Keratinocyte (primary cell): ENCODE results near the gene NOS3.

Experiments used
- EZH2 ChIP-seq: IDR thresholded peaks from one replicate; pipeline ENCODE4 v1.6.1; 2012; ENCODE audit warnings: inconsistent platforms, mild to moderate bottlenecking, low read length, moderate library complexity
- TF ChIP-seq, protein P1 (sequence below), 3 experiments: IDR thresholded peaks in 1 of 3; conservative IDR thresholded peaks in 1 of 3; optimal IDR thresholded peaks in 1 of 3; 2 replicates in 2 of 3; 3 replicates in 1 of 3; pipeline versions ENCODE3 to v1.5.1; 2011; ENCODE audit warnings: low read length in 3 of 3, mild to moderate bottlenecking in 3 of 3, moderate library complexity in 2 of 3, control low read depth in 1 of 3, inconsistent platforms in 1 of 3; ENCODE audit not compliant: insufficient read depth in 2 of 3; ENCODE audit errors: extremely low read depth in 1 of 3

DNA sequence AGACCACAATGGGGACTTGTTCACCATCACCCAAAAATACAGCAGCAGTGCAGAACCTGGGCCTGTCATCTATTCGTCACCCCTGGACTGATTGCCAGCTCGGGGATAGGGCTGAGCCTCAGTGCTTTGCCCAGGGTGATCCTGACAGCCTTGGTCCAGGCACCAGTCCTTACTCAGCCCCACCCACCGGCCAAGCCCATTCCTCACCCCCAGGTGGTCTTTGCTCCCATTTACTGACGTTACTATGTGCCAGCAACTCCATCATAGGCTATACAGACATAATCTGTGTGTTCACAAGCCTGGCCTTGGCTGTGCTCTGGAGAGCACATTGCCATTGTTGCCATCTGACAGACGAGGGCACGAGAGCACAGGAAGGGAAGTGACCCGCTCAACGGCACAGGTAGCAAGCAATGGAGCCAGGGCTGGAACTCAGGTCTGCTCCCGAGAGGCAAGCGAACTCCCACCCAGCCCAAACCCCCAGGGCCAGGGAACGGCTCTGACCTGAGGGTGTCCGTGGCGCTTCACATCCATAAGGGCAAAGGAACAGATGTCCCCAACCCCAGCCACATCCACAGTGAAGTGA, 26.6 kb downstream of the NOS3 start:
- TF ChIP-seq, protein P1, sequence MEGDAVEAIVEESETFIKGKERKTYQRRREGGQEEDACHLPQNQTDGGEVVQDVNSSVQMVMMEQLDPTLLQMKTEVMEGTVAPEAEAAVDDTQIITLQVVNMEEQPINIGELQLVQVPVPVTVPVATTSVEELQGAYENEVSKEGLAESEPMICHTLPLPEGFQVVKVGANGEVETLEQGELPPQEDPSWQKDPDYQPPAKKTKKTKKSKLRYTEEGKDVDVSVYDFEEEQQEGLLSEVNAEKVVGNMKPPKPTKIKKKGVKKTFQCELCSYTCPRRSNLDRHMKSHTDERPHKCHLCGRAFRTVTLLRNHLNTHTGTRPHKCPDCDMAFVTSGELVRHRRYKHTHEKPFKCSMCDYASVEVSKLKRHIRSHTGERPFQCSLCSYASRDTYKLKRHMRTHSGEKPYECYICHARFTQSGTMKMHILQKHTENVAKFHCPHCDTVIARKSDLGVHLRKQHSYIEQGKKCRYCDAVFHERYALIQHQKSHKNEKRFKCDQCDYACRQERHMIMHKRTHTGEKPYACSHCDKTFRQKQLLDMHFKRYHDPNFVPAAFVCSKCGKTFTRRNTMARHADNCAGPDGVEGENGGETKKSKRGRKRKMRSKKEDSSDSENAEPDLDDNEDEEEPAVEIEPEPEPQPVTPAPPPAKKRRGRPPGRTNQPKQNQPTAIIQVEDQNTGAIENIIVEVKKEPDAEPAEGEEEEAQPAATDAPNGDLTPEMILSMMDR (optimal IDR thresholded peaks at IDR 0.05 in 1 of 3, IDR thresholded peaks at IDR 0.05 in 1 of 3, conservative IDR thresholded peaks at IDR 0.05 in 1 of 3; ENCODE audit: extremely low read depth in 1 of 3, insufficient read depth in 2 of 3, low read length in 3 of 3) = no peak
- TF ChIP-seq EZH2 = no peak
